ENCODE results near the gene LRCH4. TPM values are rescaled to one million over a fixed set of nuclear protein-coding genes. Genes with fewer than 3 reads are reported as not detected.
"Not testable (repeated sequence)": the region's sequence is repeated elsewhere in the genome, so short reads cannot be mapped to it uniquely, and the experiment has no call there.

LRCH4 gene
- total and polyA plus RNA-seq, 9 of the 15 experiments (the other 6 are each of a cell fraction or from before 2014, with no cell fraction given), result 0.06 to 63.3 (median 15.0) TPM

GRCh38 chr7:100538348-100538653, 47.6 kb downstream of the LRCH4 start (continued):
- no peak for TF ChIP-seq POLR2G (IDR thresholded peaks at IDR 0.05; ENCODE audit: low read depth, low read length)

- H3K9me3 ChIP-seq (replicated peaks; ENCODE audit: control insufficient read depth, insufficient read depth, low read depth, low read length); FAIRE-seq; in situ Hi-C loops (cut with MboI); H3K4me3 ChIP-seq; DNase-seq (ENCODE audit: extremely low read depth in 1 of 4, low spot score in 3 of 4); POLR2A ChIA-PET; H2AFZ ChIP-seq (ENCODE audit: low read depth, low read length); H4K20me1 ChIP-seq (replicated peaks; ENCODE audit: control insufficient read depth, insufficient read depth, low read length); H3K36me3 ChIP-seq (ENCODE audit: control insufficient read depth, insufficient read depth, low read length); H3K4me2 ChIP-seq (ENCODE audit: insufficient read depth, low read length); BruUV-seq (replicated peaks); CTCF ChIA-PET (ENCODE audit: low intra/inter-chr PET ratio); H3K27ac ChIP-seq (ENCODE audit: extremely low read depth, low read depth, low read length); H3K9ac ChIP-seq (ENCODE audit: insufficient read depth in 1 of 2, low read depth in 2 of 2, low read length in 2 of 2); H3K9me1 ChIP-seq (ENCODE audit: control insufficient read depth, insufficient read depth, low read length); H3K27me3 ChIP-seq (ENCODE audit: control insufficient read depth in 2 of 2, insufficient read depth in 2 of 2, low read length in 2 of 2); ATAC-seq: not testable (repeated sequence)
- Histone ChIP-seq H3K79me2 (ENCODE audit: control insufficient read depth, insufficient read depth, low read length) (peaks cover 20% of the 10 kb centered on the region), H3K4me1 (replicated peaks in 1 of 2; ENCODE audit: control insufficient read depth in 2 of 2, insufficient read depth in 2 of 2, low read length in 2 of 2) (peaks cover 38 to 46% of the 10 kb centered on the region in 2 experiments; a peak in 4 of 5 replicates)
- intact Hi-C loops (cut with micrococcal nuclease), result loop anchor here (5.0 kb wide), 1 partner anchor 34 kb away; no protein-coding TSS in a partner anchor
- TF ChIP-seq ZNF121 (CRISPR knock-in tag; conservative IDR thresholded peaks at IDR 0.05) (peak; percentile 95), KDM1A (IDR thresholded peaks at IDR 0.05) (0 out of 4 replicates have a peak, but pooled peaks of 1 of the 2 experiments have one; percentile 2), HLTF (IDR thresholded peaks at IDR 0.05) (0 out of 2 replicates have a peak, but pooled peaks have one; percentile 43), BCOR (IDR thresholded peaks at IDR 0.05) (peak; percentile 53; the same call in 1 of the 2 replicates)
- 95% methylated on average over 2 of the region's 2 CpGs for WGBS (ENCODE audit: insufficient coverage, low coverage, missing lambda C conversion rate)
These were observed 49.2 kb downstream of the LRCH4 start for GRCh38 chr7:100536695-100537094.

Data from K562 (cell line).